Measurements from ENCODE around the gene RNASEL.

Gene RNASEL

GRCh38 chr1:182587666-182588499, 1.2 kb downstream of the RNASEL start:
- TF ChIP-seq, protein P1, sequence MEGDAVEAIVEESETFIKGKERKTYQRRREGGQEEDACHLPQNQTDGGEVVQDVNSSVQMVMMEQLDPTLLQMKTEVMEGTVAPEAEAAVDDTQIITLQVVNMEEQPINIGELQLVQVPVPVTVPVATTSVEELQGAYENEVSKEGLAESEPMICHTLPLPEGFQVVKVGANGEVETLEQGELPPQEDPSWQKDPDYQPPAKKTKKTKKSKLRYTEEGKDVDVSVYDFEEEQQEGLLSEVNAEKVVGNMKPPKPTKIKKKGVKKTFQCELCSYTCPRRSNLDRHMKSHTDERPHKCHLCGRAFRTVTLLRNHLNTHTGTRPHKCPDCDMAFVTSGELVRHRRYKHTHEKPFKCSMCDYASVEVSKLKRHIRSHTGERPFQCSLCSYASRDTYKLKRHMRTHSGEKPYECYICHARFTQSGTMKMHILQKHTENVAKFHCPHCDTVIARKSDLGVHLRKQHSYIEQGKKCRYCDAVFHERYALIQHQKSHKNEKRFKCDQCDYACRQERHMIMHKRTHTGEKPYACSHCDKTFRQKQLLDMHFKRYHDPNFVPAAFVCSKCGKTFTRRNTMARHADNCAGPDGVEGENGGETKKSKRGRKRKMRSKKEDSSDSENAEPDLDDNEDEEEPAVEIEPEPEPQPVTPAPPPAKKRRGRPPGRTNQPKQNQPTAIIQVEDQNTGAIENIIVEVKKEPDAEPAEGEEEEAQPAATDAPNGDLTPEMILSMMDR (conservative IDR thresholded peaks at IDR 0.05; ENCODE audit: low read depth, low read length): no peak
- DNase-seq (ENCODE audit: low read depth): no peak
- H3K4me3 ChIP-seq (ENCODE audit: low read depth, low read length): peak overlapping the region; percentile 73

- no peak for DNase-seq (ENCODE audit: low read depth)
- TF ChIP-seq, protein P1 (conservative IDR thresholded peaks at IDR 0.05; ENCODE audit: low read depth, low read length): no peak
- no peak overlapping the region for H3K4me3 ChIP-seq (ENCODE audit: low read depth, low read length)
Measured at GRCh38 chr1:182587093-182587492, 2.0 kb downstream of the RNASEL start.

DNA sequence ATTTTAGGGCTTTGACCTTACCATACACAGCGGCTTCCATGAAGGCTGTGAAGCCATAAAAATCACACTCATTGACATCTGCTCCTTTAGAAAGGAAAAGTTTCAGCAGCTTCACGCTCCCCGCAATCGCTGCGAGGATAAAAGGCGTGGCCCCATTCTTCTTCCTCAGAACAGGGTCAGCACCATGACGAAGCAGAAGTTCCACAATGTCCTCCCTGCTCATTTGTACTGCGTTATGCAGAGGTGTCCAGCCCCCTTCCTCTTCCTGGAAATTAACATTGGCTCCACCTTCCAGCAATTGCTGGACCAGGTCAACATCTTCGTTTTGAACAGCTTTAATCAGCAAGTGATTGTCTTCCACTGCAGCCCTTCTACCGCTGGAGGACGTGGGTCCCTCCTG, 2.7 kb downstream of the RNASEL start:
- H3K4me3 ChIP-seq (ENCODE audit: low read depth, low read length): no peak overlapping the region
- TF ChIP-seq, protein P1 (conservative IDR thresholded peaks at IDR 0.05; ENCODE audit: low read depth, low read length): no peak
- no peak for DNase-seq (ENCODE audit: low read depth)

DNA sequence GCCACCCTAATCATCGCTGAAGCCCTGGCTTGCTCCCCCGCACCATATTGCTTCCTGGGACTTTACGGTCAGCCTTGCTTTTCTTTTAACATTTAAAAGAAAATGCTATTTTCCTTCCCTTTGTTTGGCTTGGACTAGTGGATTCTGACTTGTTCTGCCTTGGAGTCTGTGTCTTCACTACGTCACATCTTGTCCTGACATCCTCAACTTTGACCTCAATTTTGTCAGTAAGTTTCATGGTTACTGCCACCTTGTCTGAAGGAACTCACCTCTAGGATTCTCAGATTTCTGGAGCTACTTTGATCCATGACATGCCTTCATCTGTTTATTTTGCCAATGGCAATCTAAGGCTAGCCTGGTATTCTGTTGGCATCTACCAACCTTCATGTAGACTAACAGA, 4.3 kb downstream of the RNASEL start:
- DNase-seq (ENCODE audit: low read depth): no peak
- TF ChIP-seq, protein P1 (conservative IDR thresholded peaks at IDR 0.05; ENCODE audit: low read depth, low read length): no peak
- no peak overlapping the region for H3K4me3 ChIP-seq (ENCODE audit: low read depth, low read length)

DNA sequence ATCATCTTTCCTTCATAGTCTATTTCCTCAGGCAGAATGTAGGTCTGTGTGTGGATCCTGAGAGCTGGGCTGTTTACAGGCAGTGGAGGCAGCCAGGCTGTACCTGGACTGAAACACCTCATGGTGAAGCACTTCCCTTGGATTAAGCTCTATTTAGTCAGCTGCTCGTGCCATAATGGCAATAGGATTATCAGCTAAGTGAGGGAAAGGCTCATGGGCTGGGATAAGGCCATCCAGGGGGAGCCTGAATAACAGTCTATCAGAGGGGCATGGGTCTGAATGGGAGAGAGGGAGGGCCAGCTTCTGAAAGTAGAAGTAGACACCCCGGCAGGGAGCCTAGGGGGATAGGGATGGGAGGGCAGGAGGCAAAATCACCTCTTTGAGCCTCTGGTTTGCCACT, 8.3 kb downstream of the RNASEL start:
- H3K4me3 ChIP-seq (ENCODE audit: low read depth, low read length): no peak overlapping the region
- no peak for DNase-seq (ENCODE audit: low read depth)
- TF ChIP-seq, protein P1 (conservative IDR thresholded peaks at IDR 0.05; ENCODE audit: low read depth, low read length): no peak

DNA sequence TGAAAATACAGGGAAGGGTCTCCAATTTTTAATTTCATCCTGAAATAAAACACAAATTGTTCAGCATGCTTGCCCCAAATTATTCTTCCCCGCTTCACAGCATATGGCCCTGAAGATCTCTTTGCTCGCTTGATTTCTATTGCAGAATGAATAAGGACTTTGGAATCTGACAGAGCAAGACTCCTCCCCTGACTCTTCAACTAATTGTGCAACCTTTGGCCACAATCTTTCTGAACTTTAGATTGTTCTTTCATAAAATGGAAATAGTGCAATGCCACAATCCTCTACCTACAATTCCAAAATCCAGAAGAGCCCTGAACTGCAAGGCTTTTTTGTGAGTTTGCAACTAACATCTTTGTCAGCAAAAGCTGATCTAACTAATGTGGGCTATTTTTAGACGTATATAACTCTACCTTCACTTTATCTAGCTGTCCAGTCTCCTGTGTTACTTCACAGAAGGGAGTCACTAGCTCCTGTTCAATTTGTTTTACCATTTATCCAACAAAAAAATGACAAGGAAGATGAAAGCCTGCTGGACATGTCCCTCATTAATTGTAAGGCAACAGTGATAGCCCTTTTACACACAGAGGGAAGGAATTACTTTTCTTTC, 13.4 kb downstream of the RNASEL start:
- H3K4me3 ChIP-seq (ENCODE audit: low read depth, low read length): no peak overlapping the region
- TF ChIP-seq, protein P1 (conservative IDR thresholded peaks at IDR 0.05; ENCODE audit: low read depth, low read length): no peak
- DNase-seq (ENCODE audit: low read depth): peak; percentile 85
